B cell (primary cell): ENCODE measurements around the gene RASSF1. TPM values are rescaled to one million over a fixed set of nuclear protein-coding genes. Genes with fewer than 3 reads are reported as not detected.
A peak's percentile ranks its signal among the peaks of the same experiment; 100 is the strongest.

Experiments
- ATAC-seq: fragments of 200-7000 bp; cut with Tn5 transposase; one replicate; pipeline ENCODE4 v1.10.0; 2021; ENCODE audit warnings: low read depth, mild to moderate bottlenecking, moderate number of reproducible peaks, moderate library complexity
- CTCF ChIA-PET: fragments of 350-600 bp; sonication (Branson Sonifier 250); formaldehyde crosslinking; loops from one replicate; lab custom pipeline; 2021; ENCODE audit warnings: antibody characterized with exemption, inconsistent platforms; lab: Charles Lee
- POLR2A ChIA-PET: fragments of 350-600 bp; sonication (Branson Sonifier 250); formaldehyde crosslinking; loops from one replicate; lab custom pipeline; 2021; ENCODE audit warnings: antibody characterized with exemption; lab: Charles Lee
- DNase-seq: peaks from one replicate; pipeline ENCODE4 v3.0.0; 2013
- H2AFZ ChIP-seq: 2 replicates; pipeline ENCODE4 v1.6.1; 2012; ENCODE audit warnings: mild to moderate bottlenecking, low read depth, low read length; ENCODE audit not compliant: insufficient read depth, poor library complexity, severe bottlenecking
- H3K27ac ChIP-seq, 2 donors: 1 replicate in 1 of 2; 2 replicates in 1 of 2; pipeline ENCODE4 v1.5.1; 2012 to 2013; ENCODE audit warnings: low read length in 2 of 2, mild to moderate bottlenecking in 2 of 2, moderate library complexity in 1 of 2
- H3K27me3 ChIP-seq, 4 experiments: fragments of 200-600 bp in 1 of 4; sonication (generic) in 1 of 4; replicated peaks in 1 of 4; 1 replicate in 2 of 4; 2 replicates in 2 of 4; pipeline versions ENCODE4 v1.6.1 to v1.7.0; 2013 to 2016; ENCODE audit warnings: low read length in 3 of 4, mild to moderate bottlenecking in 2 of 4, mixed read lengths in 1 of 4, moderate library complexity in 1 of 4; ENCODE audit not compliant: insufficient read depth in 4 of 4, control insufficient read depth in 3 of 4; ENCODE audit errors: control extremely low read depth in 1 of 4
- H3K36me3 ChIP-seq, 2 experiments: replicated peaks in 1 of 2; 1 replicate in 1 of 2; 2 replicates in 1 of 2; pipeline versions ENCODE4 v1.6.1 to v1.7.1; 2013; ENCODE audit warnings: low read length in 1 of 2; ENCODE audit not compliant: insufficient read depth in 2 of 2, control insufficient read depth in 1 of 2; ENCODE audit errors: control extremely low read depth in 1 of 2, extremely low read depth in 1 of 2
- H3K4me1 ChIP-seq, 2 donors: fragments of 200-600 bp in 1 of 2; sonication (generic) in 1 of 2; 1 replicate in 1 of 2; 2 replicates in 1 of 2; pipeline versions ENCODE4 v1.5.1 to v1.6.1; 2013 to 2017; ENCODE audit warnings: low read length in 2 of 2; ENCODE audit not compliant: control insufficient read depth in 2 of 2, insufficient read depth in 2 of 2
- H3K4me2 ChIP-seq: replicated peaks from 2 replicates; pipeline ENCODE3; 2012; ENCODE audit warnings: mild to moderate bottlenecking, low read depth, low read length; ENCODE audit not compliant: poor library complexity, severe bottlenecking
- H3K4me3 ChIP-seq, 5 experiments: fragments of 200-600 bp in 1 of 5; sonication (generic) in 1 of 5; 1 replicate in 3 of 5; 2 replicates in 2 of 5; pipeline versions ENCODE4 v1.5.1 to v1.7.0; 2011 to 2016; ENCODE audit warnings: low read length in 4 of 5, mild to moderate bottlenecking in 4 of 5, low read depth in 2 of 5, control low read depth in 1 of 5, moderate library complexity in 1 of 5; ENCODE audit not compliant: insufficient read depth in 1 of 5; ENCODE audit errors: control extremely low read depth in 1 of 5, extremely low read depth in 1 of 5
- H3K79me2 ChIP-seq: fragments of 200-600 bp; sonication (generic); one replicate; pipeline ENCODE4 v1.6.0; 2016; ENCODE audit warnings: low read length; ENCODE audit not compliant: control insufficient read depth, insufficient read depth
- H3K9ac ChIP-seq: fragments of 200-600 bp; sonication (generic); 2 replicates; pipeline ENCODE4 v1.6.1; 2017; ENCODE audit warnings: mild to moderate bottlenecking, low read length, moderate library complexity
- H3K9me3 ChIP-seq, 3 donors: one replicate each; pipeline versions ENCODE4 v1.6.1 to v1.7.1; 2013; ENCODE audit warnings: low read length in 2 of 3; ENCODE audit not compliant: control insufficient read depth in 2 of 3, insufficient read depth in 1 of 3; ENCODE audit errors: control extremely low read depth in 1 of 3
- H4K20me1 ChIP-seq: 2 replicates; pipeline ENCODE4 v1.6.0; 2012; ENCODE audit warnings: mild to moderate bottlenecking, low read length; ENCODE audit not compliant: insufficient read depth, control insufficient read depth, poor library complexity, severe bottlenecking
- H3K27ac Mint-ChIP-seq: one replicate; pipeline ENCODE4 v1.8.0; 2021; ENCODE audit warnings: mixed read lengths
- H3K27me3 Mint-ChIP-seq: one replicate; pipeline ENCODE4 v1.8.0; 2021; ENCODE audit warnings: mixed read lengths
- H3K4me1 Mint-ChIP-seq: one replicate; pipeline ENCODE4 v1.8.0; 2021; ENCODE audit warnings: mixed read lengths
- H3K4me3 Mint-ChIP-seq: one replicate; pipeline ENCODE4 v1.8.0; 2021; ENCODE audit warnings: mixed read lengths
- H3K9me3 Mint-ChIP-seq: one replicate; pipeline ENCODE4 v1.8.0; 2022; ENCODE audit warnings: mixed read lengths; ENCODE audit not compliant: insufficient read depth
- EZH2 ChIP-seq: IDR thresholded peaks from 2 replicates; pipeline ENCODE4 v1.6.1; 2012; ENCODE audit warnings: borderline replicate concordance, low read depth, mild to moderate bottlenecking, moderate library complexity, low read length; ENCODE audit not compliant: insufficient read depth, poor library complexity, severe bottlenecking
- whole genome bisulfite sequencing: methylation state at CpG from one replicate; pipeline ENCODE4 v1.1.5; 2013; ENCODE audit warnings: missing lambda C conversion rate; ENCODE audit not compliant: insufficient coverage; 5-methylcytosine and 5-hydroxymethylcytosine counted together
- intact Hi-C: fragments of 100-400 bp; cut with micrococcal nuclease; formaldehyde crosslinking; loops from one replicate; pipeline ENCODE4 v1.10.0; 2022
- polyA plus RNA-seq: library from polyadenylated mRNA; depleted of rRNA; stranded (reverse); fragments of >200 nt; gene quantifications from 2 replicates; pipeline ENCODE4 v1.2.3, GENCODE V29; 2012
- total RNA-seq, 2 donors: library from RNA; stranded (reverse); fragments of 120-200 nt in 1 of 2; gene quantifications; 1 replicate in 1 of 2; 2 replicates in 1 of 2; pipeline versions ENCODE4 v1.2.3 to v1.2.4, GENCODE V29; 2013 to 2022
- TF ChIP-seq, protein P1 (sequence below): fragments of 200-600 bp; IDR thresholded peaks from one replicate; pipeline ENCODE4 v1.8.0; 2022; ENCODE audit warnings: antibody characterized with exemption, mild to moderate bottlenecking

Gene RASSF1
- total and polyA plus RNA-seq, 2 donors (not counting 1 experiment from before 2014, with no cell fraction given): 121 to 223 TPM

DNA sequence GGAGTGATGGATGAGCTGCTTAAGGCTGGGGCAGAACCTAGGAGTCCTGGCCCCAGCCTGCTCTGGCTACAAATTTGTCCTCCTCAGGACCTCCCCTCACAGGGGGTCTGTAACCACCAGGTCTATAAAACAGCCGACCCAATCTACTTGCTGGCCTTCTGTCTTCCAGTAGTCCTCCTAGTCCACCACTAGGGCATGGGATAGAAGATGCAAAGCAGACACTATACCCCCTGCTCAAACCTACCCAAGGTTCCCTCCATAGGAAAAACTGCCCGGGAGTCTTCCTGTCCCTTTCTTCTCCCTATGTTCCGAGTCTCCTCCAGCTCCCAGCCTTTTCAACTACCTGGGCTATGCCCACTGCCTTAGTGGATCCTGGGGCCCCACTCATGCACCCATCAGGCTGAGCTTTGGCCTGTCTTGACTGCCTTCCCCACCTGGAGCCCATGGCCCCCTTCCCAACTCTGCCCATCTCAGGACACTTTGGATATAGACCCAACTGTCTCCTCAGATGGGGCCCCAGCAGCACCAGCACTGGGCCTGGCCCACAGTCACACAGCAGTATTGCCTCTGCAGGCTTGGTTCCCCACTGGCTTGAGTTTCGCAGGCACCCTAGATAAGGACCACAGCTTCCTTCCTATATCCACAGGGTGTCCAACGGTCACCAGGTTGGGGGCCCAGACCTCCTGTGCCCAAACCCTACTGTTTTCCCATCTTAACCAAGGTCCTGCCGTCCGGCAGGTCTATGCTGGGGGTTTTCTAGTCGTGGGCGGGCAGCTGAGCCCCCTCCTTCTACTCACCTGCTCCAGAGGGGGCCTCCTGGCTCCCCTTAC lies 42.5 kb downstream of the RASSF1 start:
- ATAC-seq: no peak
- Histone ChIP-seq H4K20me1 (no peaks in the 10 kb centered on the region), H3K4me2 (peak overlapping the region; percentile 89), H3K27ac (peak overlapping the region; percentile 77 to 84), H3K9ac (peak overlapping the region; percentile 82), H3K79me2 (peaks cover 13% of the 10 kb centered on the region), H3K36me3 (peaks cover 0 to 4% of the 10 kb centered on the region in 2 experiments), H3K9me3 (no peaks in the 10 kb centered on the region), H3K27me3 (no peaks in the 10 kb centered on the region), H3K4me1 (peaks cover 18 to 25% of the 10 kb centered on the region in 2 donors), H2AFZ (peak overlapping the region; percentile 81), H3K4me3 (peak overlapping the region in 4 of 5 experiments; percentile 77 to 89 (median 88))
- ChIA-PET CTCF (interaction anchor here (1.0 to 3.2 kb wide), 7 partner anchors 23 to 68 kb away, joined by 3 to 28 read pairs (median 9); partner anchors contain the start of genes CYB561D2, GNAI2, HYAL2 and NPRL2), POLR2A (interaction anchor here (0.6 to 2.5 kb wide), 7 partner anchors 16 to 62 kb away, joined by 3 to 27 read pairs (median 9); partner anchors contain the start of genes CYB561D2, GNAI2, HYAL2 and NPRL2)
- Mint-ChIP-seq H3K9me3 (no peaks in the 10 kb centered on the region), H3K27me3 (no peaks in the 10 kb centered on the region), H3K27ac (peak overlapping the region; percentile 100), H3K4me1 (peaks cover 33% of the 10 kb centered on the region), H3K4me3 (peak overlapping the region; percentile 100)
- TF ChIP-seq, protein P1, sequence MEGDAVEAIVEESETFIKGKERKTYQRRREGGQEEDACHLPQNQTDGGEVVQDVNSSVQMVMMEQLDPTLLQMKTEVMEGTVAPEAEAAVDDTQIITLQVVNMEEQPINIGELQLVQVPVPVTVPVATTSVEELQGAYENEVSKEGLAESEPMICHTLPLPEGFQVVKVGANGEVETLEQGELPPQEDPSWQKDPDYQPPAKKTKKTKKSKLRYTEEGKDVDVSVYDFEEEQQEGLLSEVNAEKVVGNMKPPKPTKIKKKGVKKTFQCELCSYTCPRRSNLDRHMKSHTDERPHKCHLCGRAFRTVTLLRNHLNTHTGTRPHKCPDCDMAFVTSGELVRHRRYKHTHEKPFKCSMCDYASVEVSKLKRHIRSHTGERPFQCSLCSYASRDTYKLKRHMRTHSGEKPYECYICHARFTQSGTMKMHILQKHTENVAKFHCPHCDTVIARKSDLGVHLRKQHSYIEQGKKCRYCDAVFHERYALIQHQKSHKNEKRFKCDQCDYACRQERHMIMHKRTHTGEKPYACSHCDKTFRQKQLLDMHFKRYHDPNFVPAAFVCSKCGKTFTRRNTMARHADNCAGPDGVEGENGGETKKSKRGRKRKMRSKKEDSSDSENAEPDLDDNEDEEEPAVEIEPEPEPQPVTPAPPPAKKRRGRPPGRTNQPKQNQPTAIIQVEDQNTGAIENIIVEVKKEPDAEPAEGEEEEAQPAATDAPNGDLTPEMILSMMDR: no peak
- TF ChIP-seq EZH2: no peak
- DNase-seq: no peak
- WGBS: 31% methylated on average over 8 of the region's 9 CpGs
- intact Hi-C loops: loop anchor here (2.0 to 10.0 kb wide), 2 partner anchors 61 to 1087 kb away; partner anchors contain the start of genes GNAI2 and MANF
